Esophagus muscularis mucosa (tissue), 3 donors: ENCODE data around the gene ZBTB46.

Experiments
- POLR2A ChIP-seq: fragments of 450-650 bp; IDR thresholded peaks from one replicate; pipeline ENCODE4 v1.6.1; 2017; ENCODE audit warnings: antibody characterized with exemption, moderate library complexity, mild to moderate bottlenecking, low read depth
- TF ChIP-seq, protein P1 (sequence below), 3 experiments: fragments of 200-600 bp in 2 of 3; fragments of 450-650 bp in 1 of 3; sonication (generic) in 2 of 3; IDR thresholded peaks; one replicate each; pipeline ENCODE4 v1.5.1; 2017 to 2019; ENCODE audit warnings: antibody characterized with exemption in 3 of 3, mild to moderate bottlenecking in 2 of 3, moderate library complexity in 1 of 3

DNA sequence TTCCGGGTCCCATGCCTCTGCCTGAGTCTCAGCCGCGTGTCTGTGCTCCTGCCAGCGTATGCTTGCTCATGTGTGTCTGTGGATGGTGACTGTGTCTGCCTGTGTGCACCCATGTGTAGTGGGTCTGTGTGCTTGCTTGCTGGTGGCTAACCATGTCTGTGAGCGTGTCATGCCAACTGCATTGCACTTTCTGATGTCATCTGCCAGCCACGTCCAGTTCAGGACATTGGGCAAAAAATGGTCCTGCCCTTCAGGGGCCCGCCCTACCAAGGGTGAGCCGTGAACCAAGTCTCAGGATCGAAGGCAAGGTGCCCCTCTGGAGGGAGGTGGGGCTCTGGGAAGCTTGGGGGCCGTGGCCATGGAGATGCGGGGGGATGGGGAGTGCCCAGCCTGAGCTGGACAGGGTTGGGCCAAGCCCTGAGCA, 9.4 kb upstream of the ZBTB46 start:
- TF ChIP-seq, protein P1, sequence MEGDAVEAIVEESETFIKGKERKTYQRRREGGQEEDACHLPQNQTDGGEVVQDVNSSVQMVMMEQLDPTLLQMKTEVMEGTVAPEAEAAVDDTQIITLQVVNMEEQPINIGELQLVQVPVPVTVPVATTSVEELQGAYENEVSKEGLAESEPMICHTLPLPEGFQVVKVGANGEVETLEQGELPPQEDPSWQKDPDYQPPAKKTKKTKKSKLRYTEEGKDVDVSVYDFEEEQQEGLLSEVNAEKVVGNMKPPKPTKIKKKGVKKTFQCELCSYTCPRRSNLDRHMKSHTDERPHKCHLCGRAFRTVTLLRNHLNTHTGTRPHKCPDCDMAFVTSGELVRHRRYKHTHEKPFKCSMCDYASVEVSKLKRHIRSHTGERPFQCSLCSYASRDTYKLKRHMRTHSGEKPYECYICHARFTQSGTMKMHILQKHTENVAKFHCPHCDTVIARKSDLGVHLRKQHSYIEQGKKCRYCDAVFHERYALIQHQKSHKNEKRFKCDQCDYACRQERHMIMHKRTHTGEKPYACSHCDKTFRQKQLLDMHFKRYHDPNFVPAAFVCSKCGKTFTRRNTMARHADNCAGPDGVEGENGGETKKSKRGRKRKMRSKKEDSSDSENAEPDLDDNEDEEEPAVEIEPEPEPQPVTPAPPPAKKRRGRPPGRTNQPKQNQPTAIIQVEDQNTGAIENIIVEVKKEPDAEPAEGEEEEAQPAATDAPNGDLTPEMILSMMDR (IDR thresholded peaks at IDR 0.05) = no peak
- TF ChIP-seq POLR2A = no peak
